Heart left ventricle (tissue), 16 donors: ENCODE results near the gene MAGI1. TPM values are rescaled to one million over a fixed set of nuclear protein-coding genes. Genes with fewer than 3 reads are reported as not detected.

Experiments used
- ATAC-seq, 4 donors: fragments of 200-7000 bp; cut with Tn5 transposase; one replicate each; pipeline ENCODE4 v1.9.1; 2020 to 2022; ENCODE audit warnings: moderate library complexity in 4 of 4, mild to moderate bottlenecking in 3 of 4, moderate number of reproducible peaks in 1 of 4
- DNase-seq, 5 donors: peaks; one replicate each; pipeline ENCODE4 v3.0.0-alpha.2; 2020
- H3K27ac ChIP-seq, 12 donors: fragments of 200-600 bp; sonication (generic) in 4 of 12; one replicate each; pipeline versions ENCODE4 v1.5.0 to v1.8.0; 2016 to 2022; ENCODE audit warnings: mild to moderate bottlenecking in 2 of 12
- H3K27me3 ChIP-seq, 9 donors: fragments of 200-600 bp; sonication (generic) in 2 of 9; one replicate each; pipeline versions ENCODE4 v1.5.1 to v1.8.0; 2016 to 2022; ENCODE audit warnings: mild to moderate bottlenecking in 3 of 9
- H3K36me3 ChIP-seq, 9 donors: fragments of 200-600 bp; sonication (generic) in 2 of 9; one replicate each; pipeline versions ENCODE4 v1.5.0 to v1.8.0; 2018 to 2022; ENCODE audit warnings: mild to moderate bottlenecking in 2 of 9
- H3K4me1 ChIP-seq, 12 donors: fragments of 200-600 bp; sonication (generic) in 4 of 12; one replicate each; pipeline versions ENCODE4 v1.5.0 to v1.8.0; 2016 to 2022; ENCODE audit warnings: mild to moderate bottlenecking in 3 of 12
- H3K4me3 ChIP-seq, 12 donors: fragments of 200-600 bp; sonication (generic) in 4 of 12; one replicate each; pipeline versions ENCODE4 v1.5.0 to v1.8.0; 2017 to 2022; ENCODE audit warnings: mild to moderate bottlenecking in 9 of 12, moderate library complexity in 4 of 12
- H3K9me3 ChIP-seq, 12 donors: fragments of 200-600 bp; sonication (generic) in 4 of 12; one replicate each; pipeline versions ENCODE4 v1.5.0 to v1.8.0; 2016 to 2022; ENCODE audit warnings: mild to moderate bottlenecking in 1 of 12
- CTCF ChIP-seq, 12 donors: fragments of 200-600 bp; sonication (generic) in 4 of 12; IDR thresholded peaks; one replicate each; pipeline versions ENCODE4 v1.5.0 to v1.8.0; 2018 to 2022; ENCODE audit warnings: antibody characterized with exemption in 12 of 12, mild to moderate bottlenecking in 5 of 12
- POLR2A ChIP-seq, 2 donors: fragments of 450-650 bp; IDR thresholded peaks; one replicate each; pipeline ENCODE4 v1.6.1; 2017; ENCODE audit warnings: antibody characterized with exemption in 2 of 2, mild to moderate bottlenecking in 2 of 2, moderate library complexity in 2 of 2
- WGBS, 4 donors: extraction: QIAGEN DNeasy Blood & Tissue Kit in 2 of 4; methylation state at CpG; one replicate each; pipeline versions ENCODE4 v1.1.5 to v1.1.7; 2013 to 2018; 5-methylcytosine and 5-hydroxymethylcytosine counted together
- intact Hi-C, 10 donors: fragments of 100-400 bp; cut with DNase I; formaldehyde crosslinking; loops; one replicate each; pipeline versions ENCODE4 v1.11.1 to v1.14.2; 2022
- polyA plus RNA-seq, 2 donors: library from polyadenylated mRNA; stranded (reverse); fragments of 200-250 nt; gene quantifications; one replicate each; pipeline ENCODE4 v1.2.3, GENCODE V29; 2013
- total RNA-seq, 9 donors: library from RNA; depleted of rRNA in 2 of 9; stranded (reverse); fragments of >200 nt in 2 of 9; fragmentation: NEBNext Ultra II Directional in 3 of 9; extraction: Animal tissue kit (Norgen Biotek cat#: 25700) in 3 of 9; gene quantifications; one replicate each; pipeline versions ENCODE4 v1.1.0 to v1.2.4, GENCODE V29; 2016 to 2023
- donor health status: ischemic (EF 13 %, LVEDD 7.1; RV severe dilation, severe dysfunction).
- donor health status: healthy with polysubstance abuse.
- donor health status: DM: no; HTN: yes; CAD: no.
- donor health status: DM: no; HTN: no; CAD: no.
- donor health status: ischemic (EF 25% LVEDD 6.9; RV normal size, moderate dysfunction).
- donor health status: ischemic (EF 25% LVEDD 5.7; RV mildly dilated, moderate dysfunction).
- donor health status: healthy.
- donor health status: DM: yes; HTN: yes; CAD: no.
- donor health status: ischemic (EF 35%, LVEDD 5.7; RV mildly dilated, moderate dysfunction).
- donor health status: nonischemic (EF 11% LVEDD 7.7; RV severe dilation, severe dysfunction).
- donor health status: DM: yes; HTN: yes; CAD: no.
- donor health status: PGD.
- donor health status: ischemic (EF 29% LVEDD 5.4; RV normal size, mild dysfunction).
- donor health status: nonischemic (EF 23%, LVEDD 6.1; RV moderate dilation, normal function).

MAGI1 gene
- total and polyA plus RNA-seq, 11 donors, result 18.5 to 52.1 (median 31.4) TPM

GRCh38 chr3:65830948-65831732 lies 207.6 kb downstream of the MAGI1 start:
- H3K27ac ChIP-seq, result no peak overlapping the region
- ATAC-seq, result no peak
- H3K9me3 ChIP-seq, result no peaks in the 10 kb centered on the region
- no peak overlapping the region for H3K4me3 ChIP-seq
- 77 to 82% (median 79%) methylated on average over 6 of the region's 6 CpGs for WGBS, 4 donors
- intact Hi-C loops, result loop anchor here in 1 of 10 donors (10.0 kb wide), 1 partner anchor 54 kb away; no protein-coding TSS in a partner anchor
- H3K4me1 ChIP-seq, result peaks cover 0 to 71% (median 41%) of the 10 kb centered on the region in 12 donors
- no peaks in the 10 kb centered on the region for H3K27me3 ChIP-seq
- H3K36me3 ChIP-seq, result no peaks in the 10 kb centered on the region
- DNase-seq, result no peak
- TF ChIP-seq CTCF (IDR thresholded peaks at IDR 0.05) (no peak), POLR2A (IDR thresholded peaks at IDR 0.05) (no peak)

GRCh38 chr3:65829228-65829627 lies 209.5 kb downstream of the MAGI1 start:
- H3K9me3 ChIP-seq, result no peaks in the 10 kb centered on the region
- DNase-seq, result no peak
- no peak for ATAC-seq

GRCh38 chr3:65828706-65829105 lies 210.0 kb downstream of the MAGI1 start:
- ATAC-seq, result peak in 1 of 4 donors; percentile 68
- peak in 1 of 5 donors; percentile 15 for DNase-seq
- Histone ChIP-seq H3K36me3 (no peaks in the 10 kb centered on the region), H3K27ac (no peak overlapping the region), H3K27me3 (no peaks in the 10 kb centered on the region), H3K4me1 (peaks cover 0 to 68% (median 32%) of the 10 kb centered on the region in 12 donors), H3K4me3 (no peak overlapping the region), H3K9me3 (no peaks in the 10 kb centered on the region)
- no peak for TF ChIP-seq POLR2A (IDR thresholded peaks at IDR 0.05)
- no peak for TF ChIP-seq CTCF (IDR thresholded peaks at IDR 0.05)
- 71 to 89% (median 83%) methylated on average over 6 of the region's 6 CpGs for WGBS, 4 donors
- intact Hi-C loops, result no loop called here

More at GRCh38 chr3:65829228-65829627, 209.5 kb downstream of the MAGI1 start:
- Histone ChIP-seq H3K36me3 (no peaks in the 10 kb centered on the region), H3K27ac (no peak overlapping the region), H3K4me3 (no peak overlapping the region), H3K4me1 (peaks cover 0 to 73% (median 37%) of the 10 kb centered on the region in 12 donors), H3K27me3 (no peaks in the 10 kb centered on the region)
- WGBS, 4 donors, result 78 to 92% (median 81%) methylated on average over 3 of the region's 3 CpGs
- intact Hi-C loops, result no loop called here
- TF ChIP-seq POLR2A (IDR thresholded peaks at IDR 0.05), result no peak
- TF ChIP-seq CTCF (IDR thresholded peaks at IDR 0.05), result no peak

- TF ChIP-seq POLR2A (IDR thresholded peaks at IDR 0.05) (no peak), CTCF (IDR thresholded peaks at IDR 0.05) (no peak)
- no peak for DNase-seq
- peaks cover 0 to 59% (median 27%) of the 10 kb centered on the region in 12 donors for H3K4me1 ChIP-seq
- intact Hi-C loops, result no loop called here
- H3K27me3 ChIP-seq, result no peaks in the 10 kb centered on the region
- WGBS, 4 donors, result 38 to 58% (median 46%) methylated on average over 2 of the region's 2 CpGs
- H3K36me3 ChIP-seq, result no peaks in the 10 kb centered on the region
- no peak overlapping the region for H3K27ac ChIP-seq
- peak in 1 of 4 donors; percentile 17 for ATAC-seq
- H3K9me3 ChIP-seq, result peaks cover 0 to 6% (median 0%) of the 10 kb centered on the region in 12 donors
- H3K4me3 ChIP-seq, result no peak overlapping the region
These were observed 211.6 kb downstream of the MAGI1 start for GRCh38 chr3:65827076-65827475.
